Measurements from ENCODE around the gene KISS1R.
"Not testable (repeated sequence)": the region's sequence is repeated elsewhere in the genome, so short reads cannot be mapped to it uniquely, and the experiment has no call there.

The KISS1R gene

GRCh38 chr19:881385-882071 lies 35.6 kb upstream of the KISS1R start:
- no peak for DNase-seq (ENCODE audit: low read depth)

GRCh38 chr19:882871-883497 lies 34.1 kb upstream of the KISS1R start:
- no peak for DNase-seq (ENCODE audit: low read depth)

- no peak for DNase-seq (ENCODE audit: low read depth)
Observed at GRCh38 chr19:883661-884211, 33.4 kb upstream of the KISS1R start.

- no peak for DNase-seq (ENCODE audit: low read depth)
Observed at GRCh38 chr19:884420-885211, 32.5 kb upstream of the KISS1R start.

GRCh38 chr19:885536-886224 lies 31.5 kb upstream of the KISS1R start:
- no peak for DNase-seq (ENCODE audit: low read depth)

- DNase-seq (ENCODE audit: low read depth) = no peak
Observed at GRCh38 chr19:887072-887471, 30.1 kb upstream of the KISS1R start.

- no peak for DNase-seq (ENCODE audit: low read depth)
Observed at GRCh38 chr19:887599-887998, 29.5 kb upstream of the KISS1R start.

GRCh38 chr19:888581-889385 lies 28.4 kb upstream of the KISS1R start:
- DNase-seq (ENCODE audit: low read depth) = no peak

- DNase-seq (ENCODE audit: low read depth) = no peak
Observed at GRCh38 chr19:889662-890295, 27.4 kb upstream of the KISS1R start.

- DNase-seq (ENCODE audit: low read depth) = no peak
Observed at GRCh38 chr19:890831-891230, 26.3 kb upstream of the KISS1R start.

GRCh38 chr19:891421-892200 lies 25.5 kb upstream of the KISS1R start:
- DNase-seq (ENCODE audit: low read depth) = not testable (repeated sequence)

GRCh38 chr19:892243-892893 lies 24.8 kb upstream of the KISS1R start:
- DNase-seq (ENCODE audit: low read depth) = no peak

- DNase-seq (ENCODE audit: low read depth) = peak; percentile 81
Observed at GRCh38 chr19:892894-893689, 24.0 kb upstream of the KISS1R start, which contains the start of the genes MED16 and RNU6-9. MED16 (minus strand) TSS chr19:893187; CDS start chr19:891131, 2,056 bp downstream. RNU6-9 (plus strand) TSS chr19:893484.

GRCh38 chr19:896434-896833 lies 20.7 kb upstream of the KISS1R start:
- no peak for DNase-seq (ENCODE audit: low read depth)

- DNase-seq (ENCODE audit: low read depth) = no peak
Observed at GRCh38 chr19:896999-897398, 20.1 kb upstream of the KISS1R start.

GRCh38 chr19:897442-898039 lies 19.6 kb upstream of the KISS1R start:
- no peak for DNase-seq (ENCODE audit: low read depth)

- DNase-seq (ENCODE audit: low read depth) = no peak
Observed at GRCh38 chr19:898663-899062, 18.5 kb upstream of the KISS1R start.
